Kidney (tissue), 14 donors: ENCODE data around the gene TBC1D12. TPM values are rescaled to one million over a fixed set of nuclear protein-coding genes. Genes with fewer than 3 reads are reported as not detected.

Experiments used
- DNase-seq, 5 donors: peaks; one replicate each; pipeline ENCODE4 v3.0.0-alpha.2; 2013 to 2020
- FAIRE-seq: peaks from 2 replicates; lab custom pipeline; 2012; peaks lifted over from hg19 to GRCh38; lab: Jason Lieb, UNC
- H3K27ac ChIP-seq, 2 donors: one replicate each; pipeline ENCODE4 v1.7.0; 2013; ENCODE audit warnings: low read depth in 2 of 2, low read length in 2 of 2, inconsistent platforms in 1 of 2
- H3K27me3 ChIP-seq: one replicate; pipeline ENCODE4 v1.7.1; 2013; ENCODE audit warnings: low read length, inconsistent platforms; ENCODE audit not compliant: control insufficient read depth, insufficient read depth
- H3K36me3 ChIP-seq, 3 donors: one replicate each; pipeline versions ENCODE4 v1.7.0 to v1.7.1; 2013; ENCODE audit warnings: low read length in 3 of 3, control low read depth in 1 of 3, inconsistent platforms in 1 of 3; ENCODE audit not compliant: insufficient read depth in 3 of 3, control insufficient read depth in 2 of 3
- H3K4me1 ChIP-seq, 3 donors: one replicate each; pipeline versions ENCODE4 v1.7.0 to v1.7.1; 2013; ENCODE audit warnings: low read length in 3 of 3, inconsistent platforms in 1 of 3, low read depth in 1 of 3; ENCODE audit not compliant: control insufficient read depth in 2 of 3, insufficient read depth in 2 of 3
- H3K4me3 ChIP-seq, 3 donors: one replicate each; pipeline versions ENCODE4 v1.7.0 to v1.8.1; 2013; ENCODE audit warnings: low read length in 3 of 3, control low read depth in 1 of 3, inconsistent platforms in 1 of 3
- H3K9ac ChIP-seq, 3 donors: one replicate each; pipeline versions ENCODE4 v1.7.0 to v1.7.1; 2013; ENCODE audit warnings: low read length in 3 of 3, control low read depth in 1 of 3, inconsistent platforms in 1 of 3
- H3K9me3 ChIP-seq, 3 donors: one replicate each; pipeline versions ENCODE4 v1.7.0 to v1.7.1; 2013; ENCODE audit warnings: low read length in 3 of 3, control low read depth in 1 of 3, inconsistent platforms in 1 of 3; ENCODE audit not compliant: control insufficient read depth in 2 of 3, insufficient read depth in 1 of 3
- CTCF ChIP-seq: IDR thresholded peaks from 3 replicates; pipeline ENCODE4 v1.5.1; 2012; ENCODE audit warnings: mild to moderate bottlenecking, moderate library complexity, borderline replicate concordance; ENCODE audit not compliant: insufficient read depth; ENCODE audit errors: extremely low read depth
- intact Hi-C: fragments of 100-400 bp; cut with DNase I; formaldehyde crosslinking; loops from one replicate; pipeline ENCODE4 v1.11.1; 2022
- polyA plus RNA-seq: library from polyadenylated mRNA; stranded (reverse); fragments of 350-450 nt; fragmentation: Illumina TruSeq; extraction: RNeasy Lipid Tissue Mini Kit (QIAGEN cat#74804); gene quantifications from one replicate; pipeline ENCODE4 v1.2.3, GENCODE V29; 2014; ENCODE audit warnings: low read depth, low replicate concordance; ENCODE audit not compliant: insufficient read depth
- total RNA-seq: library from RNA; stranded (reverse); fragmentation: NEBNext Ultra II Directional; extraction: Animal tissue kit (Norgen Biotek cat#: 25700); gene quantifications from one replicate; pipeline ENCODE4 v1.2.1, GENCODE V29; 2021
- donor health status: control.
- donor health status: control.
- donor health status: control.
- donor health status: control.
- donor health status: control.
- donor health status: DM: yes; HTN: yes; CAD: no.
- donor health status: Normal renal cell carcinoma (clear cell type).

The TBC1D12 gene
- total and polyA plus RNA-seq, 2 donors from 2014 or later = 4.4 to 13.1 TPM

GRCh38 chr10:94362360-94363250 is 39.7 kb upstream of the TBC1D12 start, which contains the start of gene NOC3L:
NOC3L (minus strand) TSS chr10:94362939; CDS start chr10:94362838, 101 bp downstream.
- Histone ChIP-seq H3K4me1 (peaks cover 0 to 7% (median 0%) of the 10 kb centered on the region in 3 donors), H3K27me3 (no peaks in the 10 kb centered on the region), H3K9me3 (no peaks in the 10 kb centered on the region), H3K27ac (peak within 1 kb of the TSS; percentile 26 to 58), H3K4me3 (peak within 1 kb of the TSS; percentile 75 to 91 (median 90)), H3K9ac (peak within 1 kb of the TSS; percentile 67 to 84 (median 77)), H3K36me3 (peaks cover 0 to 9% (median 2%) of the 10 kb centered on the region in 3 donors)
- peak; percentile 79 for TF ChIP-seq CTCF
- intact Hi-C loops = no loop called here
- FAIRE-seq (peak; percentile 37), DNase-seq (peak; percentile 96 to 98 (median 97))

GRCh38 chr10:94363251-94363565 is 39.1 kb upstream of the TBC1D12 start:
- Histone ChIP-seq H3K9ac (peak overlapping the region; percentile 42 to 67 (median 57)), H3K4me1 (peaks cover 0 to 7% (median 0%) of the 10 kb centered on the region in 3 donors), H3K4me3 (peak overlapping the region; percentile 70 to 90 (median 75)), H3K9me3 (no peaks in the 10 kb centered on the region), H3K36me3 (peaks cover 0 to 5% (median 0%) of the 10 kb centered on the region in 3 donors), H3K27ac (no peak overlapping the region), H3K27me3 (no peaks in the 10 kb centered on the region)
- intact Hi-C loops = no loop called here
- DNase-seq = no peak
- no peak for FAIRE-seq
- TF ChIP-seq CTCF = no peak

GRCh38 chr10:94364482-94364881 is 37.9 kb upstream of the TBC1D12 start:
- intact Hi-C loops = no loop called here
- no peak for TF ChIP-seq CTCF
- Histone ChIP-seq H3K9me3 (no peaks in the 10 kb centered on the region), H3K9ac (no peak overlapping the region), H3K4me3 (no peak overlapping the region), H3K27me3 (no peaks in the 10 kb centered on the region), H3K36me3 (no peaks in the 10 kb centered on the region), H3K27ac (no peak overlapping the region), H3K4me1 (peaks cover 0 to 7% (median 0%) of the 10 kb centered on the region in 3 donors)
- DNase-seq (no peak), FAIRE-seq (no peak)
